ENCODE measurements around the gene RAMP3. TPM values are rescaled to one million over a fixed set of nuclear protein-coding genes. Genes with fewer than 3 reads are reported as not detected.

The RAMP3 gene
- total RNA-seq, 1 experiment from 2014 or later = not detected

DNA sequence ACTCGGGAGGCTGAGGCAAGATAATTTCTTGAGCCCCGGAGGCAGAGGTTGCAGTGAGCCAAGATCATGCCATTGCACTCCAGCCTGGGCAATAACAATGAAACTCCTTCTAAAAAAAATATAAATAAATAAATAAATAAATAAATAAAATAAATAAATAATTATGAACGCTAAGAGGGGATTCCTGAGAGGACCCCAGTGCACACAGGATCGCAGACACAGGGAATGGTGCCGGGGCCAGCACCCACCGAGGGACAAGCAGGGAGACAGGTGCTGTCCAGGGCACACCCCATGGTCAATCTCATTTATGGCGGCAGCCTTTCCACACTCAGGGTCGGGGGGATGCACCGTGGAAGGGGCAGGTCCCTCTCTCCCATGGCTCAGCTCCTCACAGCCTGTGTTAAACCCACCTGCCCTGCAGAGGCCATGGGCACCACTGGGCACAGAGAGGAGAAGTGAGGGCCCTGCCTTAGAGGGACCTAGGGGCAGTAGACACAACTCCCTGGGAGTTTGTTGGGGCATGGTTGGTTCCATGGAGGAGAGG, 2.2 kb upstream of the RAMP3 start:
- ChIA-PET CTCF (no interaction called here), POLR2A (ENCODE audit: unreplicated experiment) (no interaction called here)
- ATAC-seq (no peak), DNase-seq (no peak)
- no peak for TF ChIP-seq EZH2 (IDR thresholded peaks at IDR 0.05; ENCODE audit: low read length, unreplicated experiment)
- no peak for TF ChIP-seq EZH2phosphoT487 (IDR thresholded peaks at IDR 0.05; ENCODE audit: borderline replicate concordance, low read length)
- H3K9ac ChIP-seq (ENCODE audit: low read length) = no peak overlapping the region
- H4K20me1 ChIP-seq (ENCODE audit: low read length) = no peaks in the 10 kb centered on the region
- no peak overlapping the region for H3K27ac ChIP-seq (ENCODE audit: low read length)
- H3K9me2 ChIP-seq (replicated peaks; ENCODE audit: low read length) = no peaks in the 10 kb centered on the region
- BruUV-seq (replicated peaks) = no TSS peak
- no peak overlapping the region for H2AFZ ChIP-seq (ENCODE audit: low read length)
- no peaks in the 10 kb centered on the region for H3K4me1 ChIP-seq (ENCODE audit: insufficient read depth, low read length)
- no peaks in the 10 kb centered on the region for H3K79me2 ChIP-seq (ENCODE audit: low read length)
- no peak overlapping the region for H3K4me2 ChIP-seq (ENCODE audit: low read length)
- H3F3A ChIP-seq (ENCODE audit: low read length, unreplicated experiment) = no peaks in the 10 kb centered on the region
- no peaks in the 10 kb centered on the region for H3K36me3 ChIP-seq (ENCODE audit: low read depth, low read length)
- H3K27me3 ChIP-seq (ENCODE audit: low read length) = no peaks in the 10 kb centered on the region
- no peaks in the 10 kb centered on the region for H3K9me3 ChIP-seq (ENCODE audit: low read length)
- intact Hi-C loops (cut with micrococcal nuclease) = no loop called here
- H3K4me3 ChIP-seq (ENCODE audit: low read length) = no peak overlapping the region

GRCh38 chr7:45155941-45156340, 1.6 kb upstream of the RAMP3 start:
- no peak overlapping the region for H2AFZ ChIP-seq (ENCODE audit: low read length)
- TF ChIP-seq EZH2 (IDR thresholded peaks at IDR 0.05; ENCODE audit: low read length, unreplicated experiment) = no peak
- TF ChIP-seq, protein P1, sequence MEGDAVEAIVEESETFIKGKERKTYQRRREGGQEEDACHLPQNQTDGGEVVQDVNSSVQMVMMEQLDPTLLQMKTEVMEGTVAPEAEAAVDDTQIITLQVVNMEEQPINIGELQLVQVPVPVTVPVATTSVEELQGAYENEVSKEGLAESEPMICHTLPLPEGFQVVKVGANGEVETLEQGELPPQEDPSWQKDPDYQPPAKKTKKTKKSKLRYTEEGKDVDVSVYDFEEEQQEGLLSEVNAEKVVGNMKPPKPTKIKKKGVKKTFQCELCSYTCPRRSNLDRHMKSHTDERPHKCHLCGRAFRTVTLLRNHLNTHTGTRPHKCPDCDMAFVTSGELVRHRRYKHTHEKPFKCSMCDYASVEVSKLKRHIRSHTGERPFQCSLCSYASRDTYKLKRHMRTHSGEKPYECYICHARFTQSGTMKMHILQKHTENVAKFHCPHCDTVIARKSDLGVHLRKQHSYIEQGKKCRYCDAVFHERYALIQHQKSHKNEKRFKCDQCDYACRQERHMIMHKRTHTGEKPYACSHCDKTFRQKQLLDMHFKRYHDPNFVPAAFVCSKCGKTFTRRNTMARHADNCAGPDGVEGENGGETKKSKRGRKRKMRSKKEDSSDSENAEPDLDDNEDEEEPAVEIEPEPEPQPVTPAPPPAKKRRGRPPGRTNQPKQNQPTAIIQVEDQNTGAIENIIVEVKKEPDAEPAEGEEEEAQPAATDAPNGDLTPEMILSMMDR (conservative IDR thresholded peaks at IDR 0.05; ENCODE audit: low read depth, low read length) = no peak
- no peak for TF ChIP-seq EZH2phosphoT487 (IDR thresholded peaks at IDR 0.05; ENCODE audit: borderline replicate concordance, low read length)
- no TSS peak for BruUV-seq (replicated peaks)
- H3K9ac ChIP-seq (ENCODE audit: low read length) = no peak overlapping the region
- no peaks in the 10 kb centered on the region for H3K79me2 ChIP-seq (ENCODE audit: low read length)
- POLR2A ChIA-PET (ENCODE audit: unreplicated experiment) = no interaction called here
- no peaks in the 10 kb centered on the region for H3K36me3 ChIP-seq (ENCODE audit: low read depth, low read length)
- no peak overlapping the region for H3K4me2 ChIP-seq (ENCODE audit: low read length)
- ATAC-seq = no peak
- intact Hi-C loops (cut with micrococcal nuclease) = no loop called here
- H4K20me1 ChIP-seq (ENCODE audit: low read length) = no peaks in the 10 kb centered on the region
- H3K4me3 ChIP-seq (ENCODE audit: low read length) = no peak overlapping the region
- no peak overlapping the region for H3K27ac ChIP-seq (ENCODE audit: low read length)
- H3F3A ChIP-seq (ENCODE audit: low read length, unreplicated experiment) = no peaks in the 10 kb centered on the region
- no peak for DNase-seq
- H3K9me3 ChIP-seq (ENCODE audit: low read length) = no peaks in the 10 kb centered on the region
- H3K9me2 ChIP-seq (replicated peaks; ENCODE audit: low read length) = no peaks in the 10 kb centered on the region
- H3K27me3 ChIP-seq (ENCODE audit: low read length) = no peaks in the 10 kb centered on the region
- CTCF ChIA-PET = no interaction called here
- H3K4me1 ChIP-seq (ENCODE audit: insufficient read depth, low read length) = no peaks in the 10 kb centered on the region

- Histone ChIP-seq H3K4me3 (ENCODE audit: low read length) (no peak overlapping the region), H3K9me2 (replicated peaks; ENCODE audit: low read length) (no peaks in the 10 kb centered on the region), H2AFZ (ENCODE audit: low read length) (no peak overlapping the region), H3K27me3 (ENCODE audit: low read length) (no peaks in the 10 kb centered on the region), H3K4me2 (ENCODE audit: low read length) (no peak overlapping the region), H3F3A (ENCODE audit: low read length, unreplicated experiment) (no peaks in the 10 kb centered on the region), H3K9me3 (ENCODE audit: low read length) (no peaks in the 10 kb centered on the region), H3K4me1 (ENCODE audit: insufficient read depth, low read length) (no peaks in the 10 kb centered on the region), H3K79me2 (ENCODE audit: low read length) (no peaks in the 10 kb centered on the region), H3K9ac (ENCODE audit: low read length) (no peak overlapping the region), H3K36me3 (ENCODE audit: low read depth, low read length) (no peaks in the 10 kb centered on the region), H4K20me1 (ENCODE audit: low read length) (no peaks in the 10 kb centered on the region), H3K27ac (ENCODE audit: low read length) (no peak overlapping the region)
- ChIA-PET POLR2A (ENCODE audit: unreplicated experiment) (no interaction called here), CTCF (no interaction called here)
- no peak for ATAC-seq
- TF ChIP-seq, protein P1 (conservative IDR thresholded peaks at IDR 0.05; ENCODE audit: low read depth, low read length) = no peak
- no peak for TF ChIP-seq EZH2 (IDR thresholded peaks at IDR 0.05; ENCODE audit: low read length, unreplicated experiment)
- TF ChIP-seq EZH2phosphoT487 (IDR thresholded peaks at IDR 0.05; ENCODE audit: borderline replicate concordance, low read length) = no peak
- DNase-seq = no peak
- intact Hi-C loops (cut with micrococcal nuclease) = no loop called here
- no TSS peak for BruUV-seq (replicated peaks)
Observed at GRCh38 chr7:45156516-45157272, 897 bp upstream of the RAMP3 start.
